Right lung (tissue), 10 donors: Measurements from ENCODE around the gene CITED2. TPM values are rescaled to one million over a fixed set of nuclear protein-coding genes. Genes with fewer than 3 reads are reported as not detected.
"Not testable (repeated sequence)": the region's sequence is repeated elsewhere in the genome, so short reads cannot be mapped to it uniquely, and the experiment has no call there.

Experiments
- DNase-seq, 2 donors: peaks; one replicate each; pipeline ENCODE4 v3.0.0-alpha.2; 2013
- long read RNA-seq, 8 donors: transcript quantifications; one replicate each; lab custom pipeline, GENCODE V29; 2026
- polyA plus RNA-seq, 5 donors: library from polyadenylated mRNA; unstranded; fragments of 120-200 nt; gene quantifications; one replicate each; pipeline versions ENCODE4 v1.2.1 to v1.2.3, GENCODE V29; 2013; ENCODE audit warnings: inconsistent platforms in 1 of 5, low replicate concordance in 1 of 5; ENCODE audit not compliant: insufficient read length in 5 of 5, insufficient read depth in 1 of 5

CITED2 gene
- polyA plus RNA-seq = 100 to 1,000 TPM in 4 of 5 donors, 10 to 100 TPM in 1; 85.9 to 158 (median 112) TPM
- long read RNA-seq, donor 1, transcript CITED2-201 (2 exons, 2,354 nt) = major isoform, 110 of 110 reads
- long read RNA-seq, donor 1, partial matches to known transcripts = 0 of 110 reads
- long read RNA-seq, donor 1, other reads (novel, unspliced or antisense) = 0 of 110 reads
- long read RNA-seq, donor 2, transcript CITED2-201 (2 exons, 2,354 nt) = major isoform, 44 of 44 reads
- long read RNA-seq, donor 2, partial matches to known transcripts = 0 of 44 reads
- long read RNA-seq, donor 2, other reads (novel, unspliced or antisense) = 0 of 44 reads
- long read RNA-seq, donor 3, transcript CITED2-201 (2 exons, 2,354 nt) = major isoform, 64 of 145 reads
- long read RNA-seq, donor 3, partial matches to known transcripts = 81 of 145 reads
- long read RNA-seq, donor 3, other reads (novel, unspliced or antisense) = 0 of 145 reads
- long read RNA-seq, donor 4, transcript CITED2-201 (2 exons, 2,354 nt) = major isoform, 72 of 72 reads
- long read RNA-seq, donor 4, partial matches to known transcripts = 0 of 72 reads
- long read RNA-seq, donor 4, other reads (novel, unspliced or antisense) = 0 of 72 reads
- long read RNA-seq, donor 5, transcript CITED2-201 (2 exons, 2,354 nt) = major isoform, 85 of 85 reads
- long read RNA-seq, donor 5, partial matches to known transcripts = 0 of 85 reads
- long read RNA-seq, donor 5, other reads (novel, unspliced or antisense) = 0 of 85 reads
- long read RNA-seq, donor 6, transcript CITED2-201 (2 exons, 2,354 nt) = major isoform, 106 of 106 reads
- long read RNA-seq, donor 6, partial matches to known transcripts = 0 of 106 reads
- long read RNA-seq, donor 6, other reads (novel, unspliced or antisense) = 0 of 106 reads
- long read RNA-seq, donor 7, transcript CITED2-201 (2 exons, 2,354 nt) = major isoform, 22 of 22 reads
- long read RNA-seq, donor 7, partial matches to known transcripts = 0 of 22 reads
- long read RNA-seq, donor 7, other reads (novel, unspliced or antisense) = 0 of 22 reads
- long read RNA-seq, donor 8, transcript CITED2-201 (2 exons, 2,354 nt) = major isoform, 31 of 32 reads
- long read RNA-seq, donor 8, partial matches to known transcripts = 0 of 32 reads
- long read RNA-seq, donor 8, other reads (novel, unspliced or antisense) = 0 of 32 reads

- peak; percentile 94 to 95 for DNase-seq
Observed at GRCh38 chr6:139374357-139375225, at the start of gene CITED2. TSS of gene CITED2 (minus strand) at chr6:139374648. CDS start at chr6:139373944, 704 bp downstream.

GRCh38 chr6:139423037-139423703 is 48.7 kb upstream of the CITED2 start:
- DNase-seq = peak in 1 of 2 donors; percentile 12

GRCh38 chr6:139422105-139423036 is 47.9 kb upstream of the CITED2 start:
- DNase-seq = no peak

GRCh38 chr6:139418481-139419132 is 44.2 kb upstream of the CITED2 start:
- DNase-seq = no peak

- no peak for DNase-seq
Observed at GRCh38 chr6:139416146-139416545, 41.7 kb upstream of the CITED2 start.

GRCh38 chr6:139415365-139415764 is 40.9 kb upstream of the CITED2 start:
- no peak for DNase-seq

- not testable (repeated sequence) for DNase-seq
Observed at GRCh38 chr6:139412103-139412502, 37.7 kb upstream of the CITED2 start.

GRCh38 chr6:139409026-139409425 is 34.6 kb upstream of the CITED2 start:
- DNase-seq = no peak

- no peak for DNase-seq
Observed at GRCh38 chr6:139407718-139408222, 33.3 kb upstream of the CITED2 start.

- no peak for DNase-seq
Observed at GRCh38 chr6:139406577-139407343, 32.3 kb upstream of the CITED2 start.

GRCh38 chr6:139402876-139403386 is 28.5 kb upstream of the CITED2 start:
- DNase-seq = no peak

GRCh38 chr6:139398658-139399057 is 24.2 kb upstream of the CITED2 start:
- DNase-seq = no peak

- no peak for DNase-seq
Observed at GRCh38 chr6:139395891-139396301, 21.4 kb upstream of the CITED2 start.

GRCh38 chr6:139395371-139395770 is 20.9 kb upstream of the CITED2 start:
- no peak for DNase-seq

- DNase-seq = no peak
Observed at GRCh38 chr6:139394027-139394649, 19.7 kb upstream of the CITED2 start.

GRCh38 chr6:139392794-139393193 is 18.3 kb upstream of the CITED2 start:
- DNase-seq = no peak

- no peak for DNase-seq
Observed at GRCh38 chr6:139391709-139392108, 17.3 kb upstream of the CITED2 start.
